Measurements from ENCODE around the gene KLF5.
A peak's percentile ranks its signal among the peaks of the same experiment; 100 is the strongest.
"Not testable (repeated sequence)": the region's sequence is repeated elsewhere in the genome, so short reads cannot be mapped to it uniquely, and the experiment has no call there.

KLF5 gene

DNA sequence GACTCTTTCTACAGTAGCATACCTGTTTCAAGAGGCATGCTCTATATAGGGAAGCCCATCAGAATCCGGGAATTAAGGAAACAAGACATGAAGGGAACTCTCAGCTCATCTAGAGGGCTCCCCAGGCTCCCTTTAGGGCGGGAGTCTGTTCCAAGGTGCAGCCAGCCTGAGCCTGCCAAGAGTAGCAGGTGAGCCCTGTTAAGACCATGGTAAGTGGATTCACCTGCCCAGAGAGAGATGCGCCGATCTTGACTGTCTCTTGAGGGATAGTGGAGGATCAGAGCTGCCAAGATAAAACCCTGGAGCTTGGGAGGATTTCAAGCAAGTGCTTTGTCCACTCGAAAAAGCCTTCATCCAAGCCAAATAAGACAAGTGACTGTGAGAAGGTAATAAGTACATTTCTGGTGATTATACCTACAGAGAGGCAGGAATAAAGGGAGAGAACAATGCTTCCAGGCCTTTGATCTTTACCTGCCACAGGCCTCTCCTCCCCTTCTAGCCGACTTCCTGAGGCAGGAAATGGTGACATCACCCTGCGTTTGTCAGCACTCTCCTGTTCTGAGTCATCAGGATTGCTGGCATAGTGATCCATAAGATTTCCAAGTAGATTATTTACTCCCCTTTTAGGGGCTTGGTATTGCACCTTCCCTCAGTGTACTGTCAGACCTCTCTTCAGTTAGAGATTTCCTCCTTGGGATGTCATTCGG lies 31.5 kb downstream of the KLF5 start:
- DNase-seq = no peak

DNA sequence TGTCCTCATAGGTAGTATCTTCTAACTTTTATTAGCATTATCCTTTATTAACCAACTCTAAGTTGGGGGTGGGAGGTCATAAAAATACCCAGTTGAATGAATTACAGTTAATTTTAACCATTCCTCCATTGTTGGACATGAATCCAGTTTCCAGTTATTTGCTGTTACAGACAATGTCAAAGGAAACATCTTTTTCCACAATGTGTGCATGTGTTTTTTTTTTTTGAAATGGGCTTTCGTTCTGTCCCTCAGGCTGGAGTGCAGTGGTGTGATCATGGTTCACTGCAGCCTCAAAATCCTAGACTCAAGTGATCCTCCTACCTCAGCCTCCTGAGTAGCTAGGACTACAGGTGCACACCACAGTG lies 32.0 kb downstream of the KLF5 start:
- no peak for DNase-seq

DNA sequence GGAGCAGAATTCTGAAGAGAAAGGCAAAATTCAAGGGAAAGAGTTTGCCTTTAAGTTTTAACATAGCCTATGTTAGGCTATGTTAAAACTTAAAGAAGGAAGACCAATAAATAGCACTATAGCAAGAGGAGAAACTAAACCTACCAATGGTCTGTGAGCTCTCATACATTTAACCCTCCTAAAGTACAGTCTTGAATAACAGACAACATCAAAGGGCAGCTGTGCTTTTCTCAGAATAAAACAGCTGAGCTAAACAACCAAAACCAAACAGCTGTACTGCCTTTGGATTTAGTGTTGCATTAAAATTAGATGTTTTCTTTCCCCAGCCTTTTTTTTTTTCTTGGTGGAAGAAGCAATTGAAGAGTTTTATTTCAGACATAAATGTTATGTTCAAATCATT lies 34.0 kb downstream of the KLF5 start:
- DNase-seq = no peak

DNA sequence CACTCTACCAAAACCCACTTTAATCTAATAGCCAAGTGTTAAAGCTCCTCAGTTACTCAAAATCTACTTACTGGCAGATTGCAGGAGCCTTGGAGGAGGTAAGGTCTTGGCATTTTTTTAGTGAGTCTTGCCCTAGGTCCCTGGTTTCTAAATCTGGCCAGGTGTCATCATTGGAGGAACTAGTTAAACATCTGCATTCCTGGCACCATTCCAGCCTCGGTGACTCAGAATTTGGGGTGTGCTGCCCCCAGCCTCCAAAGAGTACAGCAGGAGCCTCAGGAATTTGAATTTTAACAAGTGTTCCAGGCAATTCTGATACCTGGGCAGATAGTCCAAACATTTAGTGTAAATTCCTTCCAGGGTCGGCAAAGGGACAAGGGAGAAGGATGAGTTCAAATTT lies 37.4 kb downstream of the KLF5 start:
- no peak for DNase-seq

GRCh38 chr13:73096638-73097037 lies 37.8 kb downstream of the KLF5 start:
- no peak for DNase-seq

GRCh38 chr13:73100781-73101180 lies 42.0 kb downstream of the KLF5 start:
- DNase-seq = not testable (repeated sequence)

DNA sequence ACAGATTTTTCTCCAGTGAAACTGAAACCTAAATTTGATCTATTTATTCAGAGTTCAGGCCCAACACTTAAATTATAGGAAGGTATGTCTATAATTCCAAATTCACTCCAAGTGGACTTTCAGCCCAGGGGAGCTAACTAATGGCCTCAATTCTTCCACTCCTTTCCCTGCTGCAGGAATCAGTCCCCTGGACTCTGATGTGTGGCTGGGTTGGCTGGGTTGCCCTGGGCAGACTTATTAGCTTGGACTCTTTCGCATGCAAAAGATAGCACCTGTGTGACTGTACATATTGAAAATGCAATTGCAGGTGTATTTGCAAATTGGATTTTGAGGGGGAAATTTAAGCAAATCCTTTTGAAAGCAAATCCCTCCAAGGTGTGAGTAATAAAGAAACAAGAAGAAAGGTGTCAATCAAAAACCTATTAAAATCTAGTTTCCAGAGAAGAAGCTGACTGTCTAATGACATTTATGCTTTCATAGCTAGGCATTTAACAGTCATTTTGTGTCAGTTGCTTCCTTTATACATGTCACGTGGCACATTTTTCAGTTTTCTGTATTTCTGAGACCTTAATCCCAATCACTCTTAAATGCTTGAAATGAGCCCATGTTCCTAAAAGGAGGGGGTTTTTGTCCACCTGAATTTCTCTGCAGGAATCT lies 42.7 kb downstream of the KLF5 start:
- no peak for DNase-seq

- no peak for DNase-seq
Measured at GRCh38 chr13:73103238-73103637, 44.4 kb downstream of the KLF5 start.

DNA sequence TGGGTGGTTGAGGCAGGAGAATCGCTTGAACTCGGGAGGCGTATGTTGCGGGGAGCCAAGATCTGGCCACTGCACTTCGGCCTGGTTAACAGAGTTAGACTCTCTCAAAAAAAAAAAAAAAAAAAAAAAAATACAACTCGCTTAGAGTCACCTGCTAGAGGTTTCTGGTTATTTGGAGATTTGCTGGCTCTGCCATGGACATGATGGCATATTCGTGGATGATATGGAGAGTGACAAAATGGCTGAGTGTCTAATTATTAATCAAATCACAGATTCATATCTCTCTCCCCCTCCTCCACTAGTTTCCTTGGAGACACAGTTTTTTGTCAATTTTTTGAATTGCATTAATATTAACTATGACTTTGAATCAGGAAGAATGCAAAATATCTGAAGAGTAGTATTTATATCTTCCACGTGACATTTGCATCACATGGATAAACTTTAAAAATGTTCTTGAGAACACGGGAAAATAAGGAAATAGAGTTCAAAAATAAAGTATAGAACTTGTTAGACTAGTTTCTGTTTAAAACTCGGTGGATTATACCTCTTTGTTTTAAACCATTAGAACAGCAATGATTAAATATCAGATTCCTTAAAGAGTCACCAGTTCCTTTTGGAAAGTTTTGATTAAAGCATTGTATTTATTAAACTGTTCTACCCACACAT lies 47.8 kb downstream of the KLF5 start:
- DNase-seq = no peak

DNA sequence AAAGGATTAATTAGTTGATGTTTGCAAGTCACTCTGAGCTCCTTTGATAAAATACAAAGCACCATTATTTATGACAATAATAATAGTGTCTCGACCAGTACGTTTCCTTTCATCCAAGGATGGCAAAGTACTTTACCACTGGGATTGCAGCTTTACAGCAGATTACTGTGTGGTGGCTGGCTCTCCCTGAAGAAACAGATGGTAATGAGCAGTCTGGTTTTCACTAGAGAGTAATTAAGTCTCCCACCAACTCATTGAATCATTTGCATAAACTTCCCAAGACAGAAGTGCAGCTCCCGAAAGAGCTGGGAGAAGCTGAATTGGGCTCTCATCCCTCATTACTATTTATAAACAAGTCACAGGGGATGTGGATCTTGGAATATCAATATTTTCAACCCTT lies 48.7 kb downstream of the KLF5 start:
- DNase-seq = peak; percentile 12

DNA sequence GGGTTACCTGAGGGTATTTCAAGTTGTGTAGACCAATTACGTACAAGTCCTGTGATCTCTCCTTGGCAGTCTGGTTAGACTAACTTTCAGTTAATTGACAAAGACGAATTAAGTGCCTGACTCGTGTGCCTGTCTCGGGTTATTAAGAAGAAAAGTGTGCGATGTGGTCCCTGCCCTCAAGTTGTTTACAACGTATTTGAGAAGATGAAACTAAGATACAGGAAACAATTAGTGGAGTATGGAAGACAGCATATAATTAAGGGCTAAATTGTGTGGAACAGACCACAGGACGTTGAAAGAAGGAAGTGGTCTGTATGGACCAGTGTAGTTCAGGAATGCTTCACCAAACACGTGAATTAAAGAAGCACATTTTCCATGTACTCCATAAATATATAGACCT lies 49.2 kb downstream of the KLF5 start:
- no peak for DNase-seq

- no peak for DNase-seq
Measured at GRCh38 chr13:73109288-73109899, 50.6 kb downstream of the KLF5 start.

GRCh38 chr13:73109969-73110368 lies 51.2 kb downstream of the KLF5 start:
- DNase-seq = no peak

DNA sequence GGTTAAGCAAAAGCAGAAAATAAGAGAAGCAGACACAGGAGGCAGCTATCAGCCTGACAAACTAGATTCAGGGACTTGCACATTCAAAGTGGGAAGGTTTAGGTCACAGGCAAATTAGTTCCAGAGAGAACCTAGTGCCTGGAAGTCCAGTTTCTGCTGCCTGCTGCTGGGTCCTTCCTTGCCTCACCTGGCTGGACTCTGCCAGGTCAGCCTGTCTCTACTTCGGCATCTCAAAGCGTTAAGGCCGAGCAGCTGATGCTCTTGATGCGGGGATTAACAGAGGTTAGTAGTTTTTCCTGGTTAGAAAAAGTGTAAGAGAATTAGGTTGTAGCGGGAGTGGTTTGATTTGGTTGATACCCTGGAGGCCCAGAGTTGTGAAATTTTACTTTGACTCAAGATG lies 52.0 kb downstream of the KLF5 start:
- no peak for DNase-seq

DNA sequence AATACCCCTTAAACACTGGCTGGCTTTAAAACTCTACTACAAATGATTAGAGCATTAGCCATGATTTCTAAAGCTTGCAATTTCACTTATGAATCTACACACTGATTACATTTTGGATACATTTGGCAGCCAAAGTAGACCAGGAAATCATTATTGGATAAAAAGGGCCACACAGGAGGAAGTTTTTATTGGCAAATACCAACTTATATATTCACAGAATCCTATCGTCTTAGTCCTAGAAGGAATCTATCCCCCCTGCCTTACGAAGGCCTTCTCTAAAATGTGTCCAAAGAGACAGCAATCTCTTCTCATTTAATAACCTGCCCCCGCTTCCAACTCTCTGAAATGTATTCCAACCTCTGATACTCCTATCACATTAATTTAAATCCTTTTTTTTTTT lies 52.5 kb downstream of the KLF5 start:
- DNase-seq = no peak

DNA sequence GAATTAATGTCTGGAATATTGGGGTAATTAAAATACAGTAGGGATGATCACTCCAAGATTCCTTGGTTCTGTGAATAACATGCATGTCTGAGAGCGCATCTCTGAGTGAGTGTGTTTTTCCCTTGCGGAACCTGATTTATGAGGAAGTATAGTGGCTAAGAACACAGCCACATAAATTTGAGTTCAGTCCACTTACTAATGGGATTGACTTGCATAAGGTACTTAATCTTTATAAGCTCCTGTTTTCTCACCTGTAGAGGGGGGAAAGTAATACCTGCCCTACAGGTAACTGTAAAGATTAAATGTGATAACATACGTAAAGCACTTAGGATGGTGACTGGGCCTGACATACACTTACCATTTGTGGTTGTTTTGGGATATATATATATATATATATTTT lies 60.8 kb downstream of the KLF5 start:
- no peak for DNase-seq

All from NCI-H2171 treated with DMSO at 0.1 percent for 48 hours (cell line).